Testis (tissue), 3 donors: ENCODE results near the gene F5. TPM values are rescaled to one million over a fixed set of nuclear protein-coding genes. Genes with fewer than 3 reads are reported as not detected.

Source experiments
- DNase-seq: peaks from one replicate; pipeline ENCODE4 v3.0.0-alpha.2; 2019
- H3K27ac ChIP-seq, 2 donors: fragments of 200-600 bp; sonication (generic); one replicate each; pipeline ENCODE4 v1.5.1; 2019
- H3K27me3 ChIP-seq: fragments of 200-600 bp; sonication (generic); one replicate; pipeline ENCODE4 v1.5.1; 2019
- H3K36me3 ChIP-seq: fragments of 200-600 bp; sonication (generic); one replicate; pipeline ENCODE4 v1.5.1; 2017; ENCODE audit warnings: low read depth; ENCODE audit errors: missing control alignments
- H3K4me1 ChIP-seq: fragments of 200-600 bp; sonication (generic); one replicate; pipeline ENCODE4 v1.5.1; 2019
- H3K4me3 ChIP-seq, 2 donors: fragments of 200-600 bp; sonication (generic); one replicate each; pipeline ENCODE4 v1.5.1; 2017 to 2019
- H3K9me3 ChIP-seq: fragments of 200-600 bp; sonication (generic); one replicate; pipeline ENCODE4 v1.5.1; 2017
- POLR2A ChIP-seq: fragments of 450-650 bp; IDR thresholded peaks from one replicate; pipeline ENCODE4 v1.6.1; 2017; ENCODE audit warnings: antibody characterized with exemption, mild to moderate bottlenecking, moderate library complexity
- WGBS, 2 donors: methylation state at CpG; one replicate each; pipeline ENCODE4 v1.1.5; 2018; 5-methylcytosine and 5-hydroxymethylcytosine counted together
- intact Hi-C: fragments of 100-400 bp; cut with DNase I; formaldehyde crosslinking; loops from one replicate; pipeline ENCODE4 v1.15.1; 2023; ENCODE audit warnings: low total_unique reads
- polyA plus RNA-seq: library from polyadenylated mRNA; stranded (reverse); fragments of 350-450 nt; fragmentation: Illumina TruSeq; extraction: RNeasy Lipid Tissue Mini Kit (QIAGEN cat#74804); gene quantifications from one replicate; pipeline ENCODE4 v1.2.3, GENCODE V29; 2014; ENCODE audit warnings: low read depth, low replicate concordance; ENCODE audit not compliant: insufficient read depth
- total RNA-seq, 2 donors: library from RNA; depleted of rRNA; stranded (reverse); fragments of >200 nt; gene quantifications; one replicate each; pipeline ENCODE4 v1.2.3, GENCODE V29; 2016
- TF ChIP-seq, protein P1 (sequence below), 3 experiments: fragments of 450-650 bp in 2 of 3; fragments of 200-600 bp in 1 of 3; sonication (generic) in 1 of 3; IDR thresholded peaks; one replicate each; pipeline ENCODE4 v1.5.1; 2016 to 2019; ENCODE audit warnings: antibody characterized with exemption in 3 of 3, mild to moderate bottlenecking in 2 of 3, moderate library complexity in 1 of 3

Gene F5
- total and polyA plus RNA-seq, 3 donors from 2014 or later = 0.63 to 5.2 (median 2.0) TPM

DNA sequence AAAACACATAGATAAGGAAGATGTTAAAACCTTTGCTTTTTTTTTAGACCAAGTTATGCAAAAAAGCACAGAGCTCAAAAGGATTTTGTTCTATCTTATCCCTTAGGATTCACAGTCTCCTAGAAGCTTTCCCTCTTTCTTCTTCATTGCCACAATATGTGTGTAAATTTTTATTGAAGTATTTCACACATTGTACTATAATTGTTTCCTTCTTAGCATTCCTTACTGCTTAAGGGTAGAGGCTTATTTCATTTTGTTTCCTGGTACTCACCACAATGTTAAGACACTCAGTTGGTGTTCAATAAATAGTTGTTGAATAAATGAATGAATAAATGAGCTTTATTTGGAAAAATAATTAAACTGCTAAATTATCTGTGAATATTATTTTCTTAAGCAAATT lies 70.6 kb downstream of the F5 start:
- no peaks in the 10 kb centered on the region for H3K4me1 ChIP-seq
- DNase-seq = no peak
- H3K9me3 ChIP-seq = no peaks in the 10 kb centered on the region
- H3K36me3 ChIP-seq = no peaks in the 10 kb centered on the region
- no peak for TF ChIP-seq POLR2A
- H3K27ac ChIP-seq = peak overlapping the region in 1 of 2 donors; percentile 16
- H3K27me3 ChIP-seq = no peaks in the 10 kb centered on the region
- intact Hi-C loops = no loop called here
- H3K4me3 ChIP-seq = no peak overlapping the region

DNA sequence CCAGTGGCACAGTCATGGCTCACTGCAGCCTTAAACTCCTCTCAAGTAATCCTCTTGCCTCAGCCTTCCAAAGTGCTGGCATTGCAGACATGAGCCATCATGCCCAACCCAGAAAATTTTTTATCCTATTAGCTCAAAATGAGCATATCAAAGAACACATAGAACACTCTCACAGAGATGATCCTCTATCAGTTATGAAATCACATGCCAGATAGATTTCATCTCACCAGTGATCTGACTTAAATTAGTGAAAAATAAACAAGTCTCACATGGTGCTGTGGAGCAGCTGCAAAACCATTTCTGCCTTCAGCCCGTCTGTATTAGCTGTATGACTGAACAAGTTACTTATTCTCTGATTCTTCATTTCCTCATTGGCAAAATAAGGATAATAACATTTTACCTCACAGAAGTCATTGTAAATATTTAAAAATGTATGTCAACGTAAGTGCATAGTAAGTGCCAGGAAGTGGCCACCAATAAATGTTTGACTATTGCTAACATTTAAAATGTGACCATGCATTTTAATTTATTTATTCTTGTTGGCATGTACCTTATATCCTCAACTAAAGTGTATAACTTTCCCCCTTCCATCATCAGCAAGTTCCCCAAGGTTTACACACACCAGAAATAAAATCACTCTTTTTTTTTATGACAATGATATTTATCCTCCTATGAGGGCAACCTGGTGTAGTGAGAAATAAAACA lies 71.6 kb downstream of the F5 start:
- no peak overlapping the region for H3K4me3 ChIP-seq
- no peaks in the 10 kb centered on the region for H3K36me3 ChIP-seq
- no peaks in the 10 kb centered on the region for H3K9me3 ChIP-seq
- intact Hi-C loops = no loop called here
- TF ChIP-seq, protein P1, sequence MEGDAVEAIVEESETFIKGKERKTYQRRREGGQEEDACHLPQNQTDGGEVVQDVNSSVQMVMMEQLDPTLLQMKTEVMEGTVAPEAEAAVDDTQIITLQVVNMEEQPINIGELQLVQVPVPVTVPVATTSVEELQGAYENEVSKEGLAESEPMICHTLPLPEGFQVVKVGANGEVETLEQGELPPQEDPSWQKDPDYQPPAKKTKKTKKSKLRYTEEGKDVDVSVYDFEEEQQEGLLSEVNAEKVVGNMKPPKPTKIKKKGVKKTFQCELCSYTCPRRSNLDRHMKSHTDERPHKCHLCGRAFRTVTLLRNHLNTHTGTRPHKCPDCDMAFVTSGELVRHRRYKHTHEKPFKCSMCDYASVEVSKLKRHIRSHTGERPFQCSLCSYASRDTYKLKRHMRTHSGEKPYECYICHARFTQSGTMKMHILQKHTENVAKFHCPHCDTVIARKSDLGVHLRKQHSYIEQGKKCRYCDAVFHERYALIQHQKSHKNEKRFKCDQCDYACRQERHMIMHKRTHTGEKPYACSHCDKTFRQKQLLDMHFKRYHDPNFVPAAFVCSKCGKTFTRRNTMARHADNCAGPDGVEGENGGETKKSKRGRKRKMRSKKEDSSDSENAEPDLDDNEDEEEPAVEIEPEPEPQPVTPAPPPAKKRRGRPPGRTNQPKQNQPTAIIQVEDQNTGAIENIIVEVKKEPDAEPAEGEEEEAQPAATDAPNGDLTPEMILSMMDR (IDR thresholded peaks at IDR 0.05) = no peak
- TF ChIP-seq POLR2A = no peak
- no peak overlapping the region for H3K27ac ChIP-seq
- H3K4me1 ChIP-seq = no peaks in the 10 kb centered on the region
- DNase-seq = no peak
- 90 to 96% methylated on average over 2 of the region's 2 CpGs for WGBS, 2 donors
- no peaks in the 10 kb centered on the region for H3K27me3 ChIP-seq

DNA sequence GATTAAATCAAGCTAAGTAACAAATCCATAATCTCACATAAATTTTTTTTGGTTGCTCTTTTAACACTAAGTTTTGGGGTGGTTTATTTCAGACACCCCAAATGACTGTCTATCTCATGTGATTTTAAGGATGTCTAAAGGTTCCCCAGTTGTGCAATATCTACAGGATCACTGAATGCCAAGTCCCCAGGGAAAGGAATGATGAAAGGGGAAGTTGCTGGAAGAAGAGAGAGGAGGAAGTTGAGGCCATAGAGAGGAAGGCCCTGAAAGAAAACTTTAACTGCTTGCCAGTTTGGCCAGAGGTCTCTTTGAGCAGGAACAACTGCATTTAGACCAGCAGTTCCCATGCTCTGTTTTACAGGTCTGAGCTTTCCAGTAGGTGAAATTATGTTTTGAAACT lies 73.1 kb downstream of the F5 start:
- intact Hi-C loops = no loop called here
- TF ChIP-seq, protein P1 (IDR thresholded peaks at IDR 0.05) = no peak
- TF ChIP-seq POLR2A = no peak
- no peaks in the 10 kb centered on the region for H3K9me3 ChIP-seq
- no peak for DNase-seq
- no peaks in the 10 kb centered on the region for H3K36me3 ChIP-seq
- H3K4me3 ChIP-seq = no peak overlapping the region
- H3K27ac ChIP-seq = no peak overlapping the region
- H3K4me1 ChIP-seq = peaks cover 8% of the 10 kb centered on the region
- no peaks in the 10 kb centered on the region for H3K27me3 ChIP-seq

DNA sequence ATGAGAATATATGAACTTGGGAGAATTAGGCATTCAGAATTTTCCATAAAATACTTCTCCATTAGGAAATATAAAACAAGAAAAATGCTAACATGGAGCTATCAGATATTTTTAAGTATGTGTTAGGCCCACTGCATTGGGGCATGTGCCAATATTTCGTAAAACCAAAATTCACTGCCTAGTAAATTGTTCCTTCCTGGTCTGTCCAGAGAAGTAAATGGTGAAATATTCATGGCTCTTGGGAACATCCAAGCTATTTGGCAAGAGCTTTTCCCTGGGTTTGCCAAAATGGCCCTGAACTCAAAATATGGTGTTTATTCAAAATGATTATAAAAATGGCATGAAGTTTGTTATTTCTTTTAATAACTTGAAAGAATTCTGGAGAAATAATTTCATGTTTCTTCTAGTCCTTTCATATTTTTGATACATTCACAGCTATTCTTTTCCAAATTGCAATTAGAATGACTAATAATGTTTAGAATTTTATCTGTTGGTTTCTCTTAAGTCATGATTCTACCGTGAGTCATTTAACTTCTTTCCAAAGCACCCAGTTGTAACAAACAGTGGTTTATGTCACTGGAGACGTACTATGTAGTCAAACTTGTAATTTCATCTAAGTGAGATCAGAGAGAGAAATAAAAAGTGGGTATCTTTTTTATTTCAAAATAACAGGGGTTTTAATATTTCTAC lies 74.8 kb downstream of the F5 start:
- intact Hi-C loops = no loop called here
- H3K4me1 ChIP-seq = peaks cover 10% of the 10 kb centered on the region
- peak; percentile 46 for DNase-seq
- no peak overlapping the region for H3K4me3 ChIP-seq
- WGBS, 2 donors = 42 to 53% methylated on average over 3 of the region's 3 CpGs
- TF ChIP-seq, protein P1 (IDR thresholded peaks at IDR 0.05) = no peak
- TF ChIP-seq POLR2A = no peak
- no peaks in the 10 kb centered on the region for H3K9me3 ChIP-seq
- H3K27me3 ChIP-seq = no peaks in the 10 kb centered on the region
- H3K36me3 ChIP-seq = no peaks in the 10 kb centered on the region
- H3K27ac ChIP-seq = peak overlapping the region in 1 of 2 donors; percentile 55

DNA sequence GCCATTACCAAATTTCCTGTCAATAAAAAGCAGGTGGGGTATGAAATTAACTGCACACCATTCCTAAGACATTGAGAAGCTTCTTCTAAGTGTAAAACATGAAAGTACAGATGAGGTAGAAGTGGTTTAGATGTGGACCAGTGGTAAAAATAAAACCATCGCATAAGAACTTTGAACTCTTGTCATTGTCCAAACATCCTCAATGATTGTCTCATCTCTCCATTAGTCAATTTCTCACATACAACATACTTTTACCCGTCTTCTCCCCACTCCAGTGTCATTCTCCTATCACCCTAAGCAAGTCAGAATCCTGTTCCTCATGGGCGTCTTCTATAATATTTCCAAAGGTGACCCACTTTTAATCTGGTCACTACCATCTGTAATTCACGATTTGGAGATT lies 76.2 kb downstream of the F5 start:
- H3K4me1 ChIP-seq = peaks cover 10% of the 10 kb centered on the region
- H3K27me3 ChIP-seq = no peaks in the 10 kb centered on the region
- H3K4me3 ChIP-seq = no peak overlapping the region
- no peak overlapping the region for H3K27ac ChIP-seq
- H3K9me3 ChIP-seq = no peaks in the 10 kb centered on the region
- DNase-seq = no peak
- TF ChIP-seq, protein P1 (IDR thresholded peaks at IDR 0.05) = no peak
- no peak for TF ChIP-seq POLR2A
- intact Hi-C loops = no loop called here
- 90 to 93% methylated on average over 4 of the region's 4 CpGs for WGBS, 2 donors
- H3K36me3 ChIP-seq = no peaks in the 10 kb centered on the region
